GM18526 (cell line): ENCODE results near the gene PNMA6E.

Source experiments
- POLR2A ChIP-seq: IDR thresholded peaks from 3 replicates; pipeline ENCODE4 v1.6.1; 2011; ENCODE audit not compliant: insufficient read length; ENCODE audit errors: extremely low read depth

Gene PNMA6E

DNA sequence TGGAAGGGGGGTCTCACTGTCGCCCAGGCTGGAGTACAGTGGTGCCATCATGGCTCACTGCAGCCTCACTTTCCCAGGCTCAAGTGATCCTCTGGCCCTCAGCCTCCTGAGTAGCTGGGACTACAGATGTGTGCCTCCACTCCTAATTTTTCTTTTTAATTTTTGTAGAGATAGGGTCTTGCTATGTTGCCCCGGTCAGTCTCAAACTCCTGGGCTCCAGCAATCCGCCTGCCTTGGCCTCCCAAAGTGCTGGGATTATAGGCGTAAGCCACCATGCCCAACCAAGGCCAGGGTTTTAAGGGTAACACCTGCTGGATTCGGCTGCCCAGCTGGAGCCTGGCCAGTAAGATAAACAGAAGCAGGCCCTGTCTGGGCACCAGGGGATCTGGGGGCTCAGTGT is 41.3 kb upstream of the PNMA6E start:
- no peak for TF ChIP-seq POLR2A

- TF ChIP-seq POLR2A: no peak
These were observed 40.8 kb upstream of the PNMA6E start for GRCh38 chrX:153441981-153442380.

GRCh38 chrX:153441296-153441695 is 40.1 kb upstream of the PNMA6E start:
- TF ChIP-seq POLR2A: no peak

- TF ChIP-seq POLR2A: no peak
These were observed 39.5 kb upstream of the PNMA6E start for GRCh38 chrX:153440556-153441135.

DNA sequence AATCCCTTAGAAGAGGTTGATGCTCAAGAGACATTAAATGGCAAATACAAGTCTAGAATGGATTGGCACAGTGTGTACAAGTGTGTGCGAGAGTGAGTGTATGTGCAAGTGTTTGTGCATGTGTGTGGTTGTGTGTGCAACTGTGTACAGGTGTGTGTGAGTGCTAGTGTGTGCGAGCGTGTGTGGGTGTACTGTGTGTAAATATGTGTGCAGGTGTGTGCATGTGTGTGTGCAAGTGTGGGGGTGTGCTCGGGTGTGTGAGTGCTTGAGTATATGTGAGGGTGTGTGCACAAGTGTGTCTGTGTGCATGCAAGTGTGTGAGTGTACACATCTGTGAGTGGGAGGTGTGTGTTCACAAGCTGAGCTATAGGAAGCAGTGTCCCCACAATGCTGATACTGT is 38.8 kb upstream of the PNMA6E start:
- no peak for TF ChIP-seq POLR2A

- TF ChIP-seq POLR2A: no peak
These were observed 37.4 kb upstream of the PNMA6E start for GRCh38 chrX:153438532-153438931.

DNA sequence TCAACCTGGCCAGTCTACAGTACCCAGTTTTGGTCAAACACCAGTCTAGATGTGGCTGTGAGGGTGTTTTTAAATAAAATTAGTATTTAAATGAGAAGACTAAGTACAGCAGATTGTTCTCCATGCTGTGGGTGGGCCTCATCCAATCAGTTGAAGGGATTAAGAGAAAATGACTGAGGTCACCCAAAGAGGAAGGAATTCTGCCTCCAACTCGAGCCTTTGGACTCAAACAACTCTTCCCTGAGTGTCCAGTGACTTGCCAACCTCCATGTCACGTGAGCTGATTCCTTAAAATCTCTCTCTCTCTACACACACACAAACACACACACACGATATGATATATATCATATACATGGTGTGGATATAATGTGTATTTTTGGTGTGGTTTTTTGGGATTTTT is 34.7 kb upstream of the PNMA6E start:
- TF ChIP-seq POLR2A: no peak

GRCh38 chrX:153434801-153435200 is 33.7 kb upstream of the PNMA6E start:
- TF ChIP-seq POLR2A: no peak

GRCh38 chrX:153433781-153434285 is 32.7 kb upstream of the PNMA6E start:
- no peak for TF ChIP-seq POLR2A

- TF ChIP-seq POLR2A: no peak
These were observed 32.1 kb upstream of the PNMA6E start for GRCh38 chrX:153433161-153433680.

GRCh38 chrX:153430796-153431195 is 29.6 kb upstream of the PNMA6E start:
- no peak for TF ChIP-seq POLR2A

DNA sequence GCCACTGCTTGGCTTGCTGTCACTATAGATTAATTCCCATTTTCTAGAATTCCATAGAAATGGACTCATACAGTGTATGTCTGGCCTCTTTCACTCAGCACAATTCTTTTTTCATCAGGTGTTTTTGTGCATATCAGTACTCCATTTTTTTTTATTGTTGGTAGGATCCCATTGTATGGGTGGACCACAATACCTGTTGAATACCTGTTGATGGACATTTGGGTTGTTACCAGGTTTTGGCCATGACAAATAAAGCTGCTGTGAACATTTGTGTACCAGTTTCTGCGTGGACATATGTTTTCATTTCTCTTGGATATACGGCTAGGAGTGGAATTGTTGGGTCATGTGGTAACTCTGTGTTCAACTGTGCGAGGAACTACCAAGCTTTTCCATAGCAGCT is 25.1 kb upstream of the PNMA6E start:
- TF ChIP-seq POLR2A: no peak

- TF ChIP-seq POLR2A: no peak
These were observed 22.5 kb upstream of the PNMA6E start for GRCh38 chrX:153423652-153424051.

DNA sequence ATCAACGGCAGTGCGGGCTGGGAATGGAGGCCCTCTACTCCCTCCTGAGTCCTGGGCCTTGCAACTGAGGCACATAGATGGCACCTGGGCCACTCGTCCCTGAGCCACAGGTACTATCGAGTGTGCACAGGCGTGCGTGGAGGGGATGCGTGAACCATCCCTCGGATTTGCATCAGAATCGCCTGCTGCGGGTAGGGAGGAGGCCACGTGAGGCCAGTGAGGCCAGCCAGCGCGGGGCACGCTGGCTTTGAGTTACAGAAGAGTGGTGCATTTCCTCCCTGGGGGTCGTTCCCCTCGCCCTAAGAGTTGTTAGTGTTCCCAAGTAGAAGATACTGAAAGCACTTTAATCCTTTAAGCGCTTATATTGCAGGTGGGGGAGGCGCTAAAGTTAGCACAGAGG is 20.7 kb upstream of the PNMA6E start:
- TF ChIP-seq POLR2A: no peak

GRCh38 chrX:153420851-153421599 is 19.9 kb upstream of the PNMA6E start:
- no peak for TF ChIP-seq POLR2A

GRCh38 chrX:153417637-153418036 is 16.5 kb upstream of the PNMA6E start:
- TF ChIP-seq POLR2A: no peak

DNA sequence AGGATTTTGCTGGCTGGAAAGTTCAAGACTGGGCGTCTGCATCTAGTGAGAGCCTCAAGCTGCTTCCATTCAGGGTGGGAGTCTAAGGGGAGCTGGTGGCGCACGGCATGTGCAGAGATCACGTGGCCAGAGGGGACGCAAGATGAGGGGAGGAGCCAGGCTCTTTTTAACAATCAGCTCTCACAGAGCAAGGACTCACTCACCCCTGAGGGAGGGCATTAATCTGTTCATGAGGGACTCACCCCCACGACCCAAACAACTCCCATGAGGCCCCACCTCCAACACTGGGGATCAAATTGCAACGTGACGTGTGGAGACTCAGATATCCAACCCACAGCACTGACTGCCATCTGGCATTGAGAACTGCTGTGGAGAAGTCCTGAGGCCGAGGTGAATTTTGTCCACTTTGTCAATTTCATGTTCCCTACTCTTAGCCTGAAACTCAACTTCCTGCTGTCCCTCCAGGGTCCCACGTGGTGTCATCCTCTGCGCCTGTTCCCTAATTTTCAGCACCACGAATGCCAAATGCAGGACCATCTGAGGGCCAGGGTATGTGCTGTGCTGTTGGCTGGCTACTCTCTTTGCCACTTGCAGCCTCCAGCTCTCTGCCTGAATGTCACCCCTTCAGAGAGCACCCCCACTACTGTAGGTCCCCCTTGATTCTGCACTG is 15.8 kb upstream of the PNMA6E start:
- TF ChIP-seq POLR2A: no peak
